HCT116 (cell line): ENCODE measurements around the gene PHOSPHO2.

Source experiments
- EZH2 ChIP-seq: fragments of 200-600 bp; sonication (generic); IDR thresholded peaks from 2 replicates; pipeline ENCODE4 v1.6.1; 2017; ENCODE audit warnings: antibody characterized with exemption, mixed run types
- JUND ChIP-seq: IDR thresholded peaks from 2 replicates; pipeline ENCODE4 v1.6.1; 2012
- POLR2AphosphoS5 ChIP-seq: IDR thresholded peaks from 2 replicates; pipeline ENCODE4 v1.6.1; 2011; ENCODE audit warnings: mild to moderate bottlenecking, low read depth, low read length, moderate library complexity
- YY1 ChIP-seq: IDR thresholded peaks from 2 replicates; pipeline ENCODE4 v1.6.1; 2011; ENCODE audit warnings: low read length, low read depth, moderate library complexity, mild to moderate bottlenecking; ENCODE audit not compliant: insufficient replicate concordance; ENCODE audit errors: extremely low read depth
- TF ChIP-seq, protein P1 (sequence below), 3 experiments: fragments of 200-600 bp in 1 of 3; sonication (generic) in 1 of 3; IDR thresholded peaks in 2 of 3; conservative IDR thresholded peaks in 1 of 3; 2 replicates each; pipeline ENCODE4 v1.5.1; 2012 to 2017; ENCODE audit warnings: low read depth in 2 of 3, low read length in 2 of 3, antibody characterized with exemption in 1 of 3, borderline replicate concordance in 1 of 3, control low read depth in 1 of 3, mild to moderate bottlenecking in 1 of 3, mixed read lengths in 1 of 3, mixed run types in 1 of 3, moderate library complexity in 1 of 3; ENCODE audit not compliant: insufficient read depth in 1 of 3
- TF ChIP-seq, protein P2 (sequence below): IDR thresholded peaks from 2 replicates; pipeline ENCODE4 v1.6.1; 2012; ENCODE audit warnings: low read depth

DNA sequence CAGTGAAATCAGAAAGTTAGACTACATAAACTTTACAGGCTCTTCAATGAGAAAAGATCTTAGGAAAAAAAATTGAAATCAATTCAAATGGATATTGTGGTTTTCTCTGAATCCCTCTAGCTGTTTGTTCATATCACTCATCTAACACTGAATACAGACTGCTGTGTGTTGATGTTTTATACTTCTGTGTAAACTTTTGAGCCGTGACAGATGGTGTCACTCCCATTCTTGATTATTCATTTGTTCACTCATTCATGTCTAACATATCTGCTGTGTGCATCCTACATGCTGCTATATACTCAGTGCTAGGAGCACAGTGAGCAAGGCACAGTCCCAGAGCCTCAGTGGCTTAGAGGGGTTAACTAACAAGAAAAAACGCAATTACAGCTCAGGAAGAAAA lies 52.0 kb downstream of the PHOSPHO2 start:
- TF ChIP-seq POLR2AphosphoS5 = no peak
- no peak for TF ChIP-seq YY1
- TF ChIP-seq, protein P1, sequence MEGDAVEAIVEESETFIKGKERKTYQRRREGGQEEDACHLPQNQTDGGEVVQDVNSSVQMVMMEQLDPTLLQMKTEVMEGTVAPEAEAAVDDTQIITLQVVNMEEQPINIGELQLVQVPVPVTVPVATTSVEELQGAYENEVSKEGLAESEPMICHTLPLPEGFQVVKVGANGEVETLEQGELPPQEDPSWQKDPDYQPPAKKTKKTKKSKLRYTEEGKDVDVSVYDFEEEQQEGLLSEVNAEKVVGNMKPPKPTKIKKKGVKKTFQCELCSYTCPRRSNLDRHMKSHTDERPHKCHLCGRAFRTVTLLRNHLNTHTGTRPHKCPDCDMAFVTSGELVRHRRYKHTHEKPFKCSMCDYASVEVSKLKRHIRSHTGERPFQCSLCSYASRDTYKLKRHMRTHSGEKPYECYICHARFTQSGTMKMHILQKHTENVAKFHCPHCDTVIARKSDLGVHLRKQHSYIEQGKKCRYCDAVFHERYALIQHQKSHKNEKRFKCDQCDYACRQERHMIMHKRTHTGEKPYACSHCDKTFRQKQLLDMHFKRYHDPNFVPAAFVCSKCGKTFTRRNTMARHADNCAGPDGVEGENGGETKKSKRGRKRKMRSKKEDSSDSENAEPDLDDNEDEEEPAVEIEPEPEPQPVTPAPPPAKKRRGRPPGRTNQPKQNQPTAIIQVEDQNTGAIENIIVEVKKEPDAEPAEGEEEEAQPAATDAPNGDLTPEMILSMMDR (IDR thresholded peaks at IDR 0.05 in 2 of 3, conservative IDR thresholded peaks at IDR 0.05 in 1 of 3; ENCODE audit: borderline replicate concordance in 1 of 3, insufficient read depth in 1 of 3, low read depth in 2 of 3, low read length in 2 of 3) = no peak
- no peak for TF ChIP-seq EZH2
- TF ChIP-seq, protein P2, sequence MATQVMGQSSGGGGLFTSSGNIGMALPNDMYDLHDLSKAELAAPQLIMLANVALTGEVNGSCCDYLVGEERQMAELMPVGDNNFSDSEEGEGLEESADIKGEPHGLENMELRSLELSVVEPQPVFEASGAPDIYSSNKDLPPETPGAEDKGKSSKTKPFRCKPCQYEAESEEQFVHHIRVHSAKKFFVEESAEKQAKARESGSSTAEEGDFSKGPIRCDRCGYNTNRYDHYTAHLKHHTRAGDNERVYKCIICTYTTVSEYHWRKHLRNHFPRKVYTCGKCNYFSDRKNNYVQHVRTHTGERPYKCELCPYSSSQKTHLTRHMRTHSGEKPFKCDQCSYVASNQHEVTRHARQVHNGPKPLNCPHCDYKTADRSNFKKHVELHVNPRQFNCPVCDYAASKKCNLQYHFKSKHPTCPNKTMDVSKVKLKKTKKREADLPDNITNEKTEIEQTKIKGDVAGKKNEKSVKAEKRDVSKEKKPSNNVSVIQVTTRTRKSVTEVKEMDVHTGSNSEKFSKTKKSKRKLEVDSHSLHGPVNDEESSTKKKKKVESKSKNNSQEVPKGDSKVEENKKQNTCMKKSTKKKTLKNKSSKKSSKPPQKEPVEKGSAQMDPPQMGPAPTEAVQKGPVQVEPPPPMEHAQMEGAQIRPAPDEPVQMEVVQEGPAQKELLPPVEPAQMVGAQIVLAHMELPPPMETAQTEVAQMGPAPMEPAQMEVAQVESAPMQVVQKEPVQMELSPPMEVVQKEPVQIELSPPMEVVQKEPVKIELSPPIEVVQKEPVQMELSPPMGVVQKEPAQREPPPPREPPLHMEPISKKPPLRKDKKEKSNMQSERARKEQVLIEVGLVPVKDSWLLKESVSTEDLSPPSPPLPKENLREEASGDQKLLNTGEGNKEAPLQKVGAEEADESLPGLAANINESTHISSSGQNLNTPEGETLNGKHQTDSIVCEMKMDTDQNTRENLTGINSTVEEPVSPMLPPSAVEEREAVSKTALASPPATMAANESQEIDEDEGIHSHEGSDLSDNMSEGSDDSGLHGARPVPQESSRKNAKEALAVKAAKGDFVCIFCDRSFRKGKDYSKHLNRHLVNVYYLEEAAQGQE = no peak
- TF ChIP-seq JUND = no peak
